ENCODE measurements around the gene IQSEC3. TPM values are rescaled to one million over a fixed set of nuclear protein-coding genes. Genes with fewer than 3 reads are reported as not detected.

The IQSEC3 gene
- total RNA-seq, 1 experiment from 2014 or later: 0.55 TPM

DNA sequence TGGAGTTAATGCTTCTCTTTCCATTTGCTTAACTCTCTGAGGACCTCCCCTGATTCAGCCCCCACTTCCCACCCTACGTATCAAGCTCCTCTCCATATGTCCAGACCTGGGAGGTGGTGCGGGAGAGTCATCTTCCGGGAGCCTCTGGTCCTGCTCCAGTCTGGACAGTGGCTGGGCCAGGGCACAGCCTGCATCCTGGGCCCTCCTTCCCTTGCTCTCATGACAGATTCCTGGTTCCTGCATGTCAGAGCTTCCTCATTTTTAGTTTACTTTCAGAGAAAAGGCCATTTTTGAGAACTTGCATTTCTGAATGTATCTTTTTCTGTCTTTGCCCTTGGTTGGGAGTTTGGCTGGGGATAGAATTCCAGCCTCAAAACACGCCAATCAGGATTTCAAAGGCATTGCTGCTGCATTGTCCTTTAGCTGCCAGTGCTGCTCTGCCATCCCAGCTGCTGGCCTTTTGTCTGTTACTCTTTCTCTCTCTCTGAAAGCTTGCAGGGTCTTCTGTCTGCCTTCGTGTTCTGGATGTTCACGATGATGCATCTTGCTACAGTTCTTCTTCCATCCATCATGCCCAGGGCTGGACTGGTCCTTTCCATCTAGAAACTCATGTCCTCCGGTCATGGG, 92.7 kb downstream of the IQSEC3 start:
- no peaks in the 10 kb centered on the region for H3K23me2 ChIP-seq (ENCODE audit: insufficient read length, low read depth, low read length, poor library complexity, severe bottlenecking)
- no peak overlapping the region for H3K18ac ChIP-seq (ENCODE audit: insufficient read length, low read depth, low read length)
- peaks cover 4 to 28% of the 10 kb centered on the region in 2 experiments for H3K4me1 Mint-ChIP-seq
- no peak overlapping the region for H3K56ac ChIP-seq (ENCODE audit: insufficient read length, low read depth, low read length)
- no peaks in the 10 kb centered on the region for H3K4me1 ChIP-seq (ENCODE audit: insufficient read depth, low read length)
- no peak overlapping the region for H3K4me2 ChIP-seq (ENCODE audit: insufficient read depth, insufficient read length, low read length)
- no peak overlapping the region for H2BK12ac ChIP-seq (ENCODE audit: insufficient read length, low read depth, low read length)
- H4K8ac ChIP-seq (replicated peaks; ENCODE audit: insufficient read length, low read depth, low read length): no peak overlapping the region
- no peak overlapping the region for H2AK5ac ChIP-seq (ENCODE audit: insufficient read length, low read length)
- H3K23ac ChIP-seq (ENCODE audit: insufficient read length, low read depth, low read length): no peak overlapping the region
- no peak overlapping the region for H4K91ac ChIP-seq (ENCODE audit: insufficient read length, low read depth, low read length)
- DNase-seq: no peak
- H3K27me3 ChIP-seq (ENCODE audit: insufficient read depth, low read length): no peaks in the 10 kb centered on the region
- H3K27me3 Mint-ChIP-seq (ENCODE audit: low read depth): peaks cover 4% of the 10 kb centered on the region; the same call in 1 of the 2 replicates
- H3K9me3 Mint-ChIP-seq: no peaks in the 10 kb centered on the region
- H3K36me3 Mint-ChIP-seq (ENCODE audit: insufficient read depth in 1 of 3, low read depth in 3 of 3): no peaks in the 10 kb centered on the region; a peak in 2 of 7 replicates
- H2AFZ ChIP-seq (ENCODE audit: low read length): no peak overlapping the region
- no peak overlapping the region for H3K4ac ChIP-seq (ENCODE audit: low read depth, low read length)
- no peak overlapping the region for H2BK5ac ChIP-seq (ENCODE audit: insufficient read length, low read length)
- no peak overlapping the region for H3K27ac ChIP-seq (ENCODE audit: insufficient read length, low read depth, low read length)
- no peak overlapping the region for H2BK20ac ChIP-seq (ENCODE audit: low read depth, low read length, poor library complexity, severe bottlenecking)
- H3K79me1 ChIP-seq (ENCODE audit: insufficient read depth, low read depth, low read length, poor library complexity, severe bottlenecking): no peaks in the 10 kb centered on the region
- H3K79me2 ChIP-seq (ENCODE audit: insufficient read depth, low read length): no peaks in the 10 kb centered on the region
- no peak overlapping the region for H3K9ac ChIP-seq (ENCODE audit: extremely low read depth, insufficient read length, low read length)
- H4K5ac ChIP-seq (ENCODE audit: insufficient read length, low read depth, low read length): no peak overlapping the region
- no peak overlapping the region for H2BK120ac ChIP-seq (ENCODE audit: low read depth, low read length, poor library complexity, severe bottlenecking)
- H3K9me3 ChIP-seq (ENCODE audit: control insufficient read depth, low read depth, low read length): no peaks in the 10 kb centered on the region
- H3K27ac Mint-ChIP-seq: no peak overlapping the region
- H4K20me1 ChIP-seq (ENCODE audit: control insufficient read depth, insufficient read depth, insufficient read length): no peaks in the 10 kb centered on the region
- no peak overlapping the region for H2BK15ac ChIP-seq (ENCODE audit: low read depth, low read length)
- TF ChIP-seq, protein P1, sequence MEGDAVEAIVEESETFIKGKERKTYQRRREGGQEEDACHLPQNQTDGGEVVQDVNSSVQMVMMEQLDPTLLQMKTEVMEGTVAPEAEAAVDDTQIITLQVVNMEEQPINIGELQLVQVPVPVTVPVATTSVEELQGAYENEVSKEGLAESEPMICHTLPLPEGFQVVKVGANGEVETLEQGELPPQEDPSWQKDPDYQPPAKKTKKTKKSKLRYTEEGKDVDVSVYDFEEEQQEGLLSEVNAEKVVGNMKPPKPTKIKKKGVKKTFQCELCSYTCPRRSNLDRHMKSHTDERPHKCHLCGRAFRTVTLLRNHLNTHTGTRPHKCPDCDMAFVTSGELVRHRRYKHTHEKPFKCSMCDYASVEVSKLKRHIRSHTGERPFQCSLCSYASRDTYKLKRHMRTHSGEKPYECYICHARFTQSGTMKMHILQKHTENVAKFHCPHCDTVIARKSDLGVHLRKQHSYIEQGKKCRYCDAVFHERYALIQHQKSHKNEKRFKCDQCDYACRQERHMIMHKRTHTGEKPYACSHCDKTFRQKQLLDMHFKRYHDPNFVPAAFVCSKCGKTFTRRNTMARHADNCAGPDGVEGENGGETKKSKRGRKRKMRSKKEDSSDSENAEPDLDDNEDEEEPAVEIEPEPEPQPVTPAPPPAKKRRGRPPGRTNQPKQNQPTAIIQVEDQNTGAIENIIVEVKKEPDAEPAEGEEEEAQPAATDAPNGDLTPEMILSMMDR (conservative IDR thresholded peaks at IDR 0.05): no peak
- H3K14ac ChIP-seq (ENCODE audit: insufficient read depth, low read length): no peak overlapping the region
- WGBS (ENCODE audit: extremely low coverage, insufficient read length, low lambda C conversion rate): no CpG with 5 or more reads among the region's 7 CpGs
- no peak overlapping the region for H3T11ph ChIP-seq (ENCODE audit: low read length)
- H3K4me3 Mint-ChIP-seq: no peak overlapping the region

Data from H9 (cell line).